Stimulated activated CD4-positive, alpha-beta T cell treated with anti-CD3 and anti-CD28 coated beads, Interleukin-12 subunit alpha, Interleukin-12 subunit beta, amount 100 ng/mL, for 24 hours (primary cell): Measurements from ENCODE around the gene RNF126.
"Not testable (repeated sequence)": the region's sequence is repeated elsewhere in the genome, so short reads cannot be mapped to it uniquely, and the experiment has no call there.

Source experiments
- DNase-seq, 2 experiments: peaks; one replicate each; pipeline ENCODE4 v3.0.0-alpha.2; 2020; ENCODE audit warnings: low read depth in 2 of 2

Gene RNF126

DNA sequence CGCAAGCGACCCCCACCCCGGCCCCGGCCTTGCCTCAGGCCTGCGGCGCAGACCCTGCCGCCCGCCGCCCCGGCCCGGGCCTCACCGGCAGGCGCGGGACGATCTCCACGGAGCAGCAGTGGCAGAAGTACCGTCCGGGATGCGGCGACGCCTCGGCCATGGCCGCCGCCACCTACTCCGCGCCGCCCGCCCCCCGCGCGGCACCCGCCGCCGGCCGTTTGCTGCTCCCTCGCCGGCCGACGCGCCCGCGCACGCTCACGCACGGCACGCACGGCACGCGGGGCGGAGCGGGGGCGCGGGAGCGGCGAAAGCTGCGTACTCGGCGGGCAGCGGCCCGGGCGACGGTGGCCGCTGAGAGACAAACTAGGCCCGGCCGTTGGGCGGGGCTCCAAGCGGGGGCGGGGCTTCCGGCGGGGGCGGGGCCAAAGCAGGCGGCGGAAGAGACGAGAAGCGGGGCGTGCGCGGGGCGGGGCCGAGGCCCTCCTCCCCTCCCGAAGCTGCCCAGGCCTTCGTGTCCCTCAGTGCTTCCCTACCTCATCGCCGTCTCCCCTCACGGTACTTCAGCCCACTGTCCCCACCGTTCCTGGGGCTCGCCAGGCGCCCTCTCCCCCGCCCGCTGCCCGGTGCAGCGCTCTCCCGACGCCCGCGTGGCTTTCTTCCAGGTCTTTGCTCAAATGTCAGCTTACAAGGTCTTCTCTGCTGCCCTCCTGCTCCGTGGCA is at the start of gene RNF126:
RNF126 (minus strand) TSS at position 253 of the 720 bp plus-strand sequence; CDS start at position 160, 93 bp downstream.
- DNase-seq = peak; percentile 95 to 96

DNA sequence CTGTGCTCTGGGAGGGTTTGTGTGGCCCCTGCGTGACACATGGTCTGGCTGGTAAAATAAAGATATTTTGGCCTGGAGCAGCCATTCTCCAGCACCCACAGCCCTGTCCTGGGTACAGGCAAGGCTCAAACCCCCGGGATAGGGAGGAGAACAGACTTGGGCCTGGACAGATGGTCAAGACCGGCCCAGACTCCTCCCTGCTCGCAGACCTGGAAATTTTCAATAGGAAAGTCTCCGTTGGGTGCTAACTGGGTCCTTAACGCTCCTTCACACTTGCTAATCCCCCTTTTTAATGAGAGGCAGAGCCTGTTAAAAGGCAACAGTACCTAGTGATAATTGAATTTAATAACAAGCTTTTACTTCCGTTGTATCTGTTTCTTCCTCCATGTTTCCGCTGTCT is 48.2 kb upstream of the RNF126 start:
- no peak for DNase-seq

DNA sequence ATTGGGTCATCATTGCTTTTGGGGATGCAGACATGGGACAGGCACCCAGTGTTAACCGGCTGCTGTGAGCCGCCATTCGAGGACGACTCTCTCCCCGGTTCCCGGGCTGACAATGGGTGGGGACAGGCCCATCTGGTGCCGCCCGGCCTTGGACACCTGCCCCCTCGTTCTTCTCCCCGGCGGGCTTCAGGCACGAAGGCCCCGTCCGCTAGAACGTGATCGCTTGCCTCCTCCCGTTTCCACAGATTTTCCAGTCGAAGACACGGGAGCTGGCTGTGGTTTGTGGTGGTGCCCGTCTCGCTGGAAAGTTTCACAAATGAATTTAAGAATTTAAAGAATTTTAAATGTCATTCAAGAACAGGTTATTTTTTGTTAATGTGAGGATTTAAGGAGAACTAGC is 47.8 kb upstream of the RNF126 start:
- no peak for DNase-seq

DNA sequence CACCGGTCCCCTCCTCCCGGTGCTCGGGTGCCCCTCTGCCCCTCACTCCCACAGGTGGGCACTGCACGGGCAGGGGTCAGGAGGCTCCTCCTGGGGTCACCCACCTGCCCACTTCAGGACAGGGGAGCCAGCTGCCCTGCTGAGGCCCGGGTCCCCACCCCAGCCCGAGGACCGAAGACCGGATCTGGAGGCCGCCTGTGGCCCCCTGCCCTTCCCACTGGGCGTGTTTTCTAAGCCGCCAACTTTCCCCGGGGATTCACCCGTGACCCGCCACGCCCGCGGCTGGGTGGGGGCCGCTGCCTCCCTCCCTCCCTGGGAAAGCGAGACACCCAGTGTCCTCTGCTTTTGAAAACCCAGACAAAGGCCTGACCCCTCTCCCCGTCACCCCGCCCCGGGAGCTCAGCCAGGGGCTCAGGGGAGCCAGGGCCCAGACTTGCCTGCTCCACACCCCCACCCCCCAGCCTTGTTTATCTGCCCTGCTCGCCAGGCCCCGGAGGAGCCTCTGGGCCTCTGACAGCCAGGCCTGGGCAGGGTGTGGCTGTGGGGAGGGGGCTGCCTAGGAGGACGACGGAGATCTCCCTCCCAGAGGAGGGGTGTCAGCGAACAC is 47.1 kb upstream of the RNF126 start:
- DNase-seq = no peak

DNA sequence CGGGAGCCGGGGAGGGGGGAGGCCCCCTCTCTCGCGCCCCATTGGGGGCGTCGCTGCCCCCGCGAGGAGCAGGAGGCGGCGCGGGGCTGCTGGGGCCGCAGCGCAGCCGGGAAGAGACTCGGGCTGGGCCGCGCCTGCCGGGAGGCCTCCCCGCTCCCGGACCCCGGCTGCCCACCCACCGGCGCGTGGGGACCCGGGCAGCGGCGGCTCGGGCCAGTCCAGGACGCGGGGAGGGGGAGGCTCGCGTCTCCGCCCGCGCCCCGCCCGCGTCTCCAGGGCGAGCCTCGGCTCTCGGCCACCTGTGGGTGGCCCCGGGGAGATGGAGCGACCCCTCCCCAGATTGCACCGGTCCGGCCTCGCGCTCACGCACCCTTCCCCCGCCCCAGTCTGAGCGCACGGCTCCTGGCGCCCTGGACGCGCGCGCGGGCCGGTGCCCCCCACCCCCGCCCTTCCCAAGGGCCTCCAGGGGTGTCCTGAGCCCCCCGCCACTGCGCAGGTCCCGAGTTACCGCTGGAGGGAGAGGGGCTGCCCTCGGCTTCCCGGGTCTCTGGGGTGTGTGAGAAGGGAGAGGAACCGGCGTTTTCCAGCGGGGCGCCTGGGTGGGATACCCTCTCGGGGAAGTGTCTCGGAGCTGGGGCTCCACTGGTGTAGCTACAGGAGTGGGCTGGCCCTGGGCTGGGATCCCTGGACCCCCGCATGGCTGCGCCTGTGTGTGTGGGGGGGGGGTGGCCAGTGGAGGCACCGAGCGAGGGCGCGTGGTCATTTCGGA is 46.4 kb upstream of the RNF126 start:
- no peak for DNase-seq

DNA sequence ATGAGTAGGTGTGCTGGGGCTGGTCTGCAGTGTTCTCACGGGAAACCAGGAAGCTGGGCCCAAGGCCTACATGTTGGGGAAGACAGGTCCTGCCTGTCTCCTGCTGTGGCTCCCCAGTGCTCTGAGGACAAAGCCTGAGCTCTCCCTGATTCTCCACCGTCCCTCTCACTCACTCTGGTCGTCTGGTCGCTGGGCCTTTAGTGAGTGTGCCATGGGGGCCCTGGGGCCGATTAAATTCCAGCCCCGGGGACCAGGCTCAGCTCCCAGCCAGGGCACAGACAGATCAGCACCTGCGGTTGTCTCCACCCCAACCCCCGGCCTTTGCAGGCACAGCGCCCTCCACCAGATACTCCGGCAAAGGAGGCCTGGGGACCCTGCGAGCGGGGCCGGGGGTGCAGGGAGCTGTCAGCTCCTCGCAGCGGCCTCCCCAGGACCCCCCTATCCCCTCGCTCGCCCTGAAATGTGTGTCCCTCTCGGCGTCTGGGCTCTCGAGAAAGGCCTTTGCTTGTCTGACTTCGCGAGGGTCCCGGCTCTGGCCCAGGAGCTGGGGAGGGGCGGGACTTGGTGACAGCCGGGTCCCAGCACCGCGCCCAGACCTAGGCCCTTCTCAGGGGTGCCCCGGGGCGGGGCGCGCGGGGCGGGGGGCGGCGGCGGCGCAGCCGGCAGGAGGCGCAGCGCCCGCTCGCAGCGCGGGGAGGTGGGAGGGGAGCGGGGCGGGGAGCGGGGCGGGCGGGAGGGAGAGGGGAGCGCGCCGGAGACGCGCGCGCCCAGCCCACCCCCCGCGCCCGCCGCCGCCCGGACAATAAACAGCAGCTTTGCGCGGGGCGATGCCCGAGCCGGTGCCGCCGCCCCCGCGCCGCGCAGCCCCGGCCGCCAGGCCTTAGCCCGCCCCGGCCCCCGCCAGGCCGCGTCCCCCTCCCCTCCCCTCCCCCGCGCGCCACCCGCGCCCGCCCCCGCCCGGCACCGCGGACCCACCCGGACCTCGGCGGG is 45.4 kb upstream of the RNF126 start, which contains the start of gene PALM:
PALM (plus strand) TSS at position 782 of the 990 bp plus-strand sequence. CDS start 212 bp downstream, outside the sequence.
- DNase-seq = no peak

DNA sequence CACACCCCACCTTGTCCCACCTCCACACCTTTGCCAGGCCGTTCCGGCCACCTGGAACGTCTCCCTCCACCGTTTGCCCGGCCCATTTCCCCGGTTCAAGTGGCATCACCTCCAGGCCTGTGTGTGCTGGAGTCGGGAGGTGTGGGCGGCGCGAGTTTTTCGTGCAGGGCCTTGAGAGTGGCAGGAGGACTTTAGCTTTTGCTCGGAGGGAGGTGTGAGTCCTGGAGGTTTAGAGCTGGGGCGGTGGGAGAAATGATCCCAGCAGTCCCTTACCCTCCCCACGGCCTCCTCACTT is 41.4 kb upstream of the RNF126 start:
- DNase-seq = no peak

DNA sequence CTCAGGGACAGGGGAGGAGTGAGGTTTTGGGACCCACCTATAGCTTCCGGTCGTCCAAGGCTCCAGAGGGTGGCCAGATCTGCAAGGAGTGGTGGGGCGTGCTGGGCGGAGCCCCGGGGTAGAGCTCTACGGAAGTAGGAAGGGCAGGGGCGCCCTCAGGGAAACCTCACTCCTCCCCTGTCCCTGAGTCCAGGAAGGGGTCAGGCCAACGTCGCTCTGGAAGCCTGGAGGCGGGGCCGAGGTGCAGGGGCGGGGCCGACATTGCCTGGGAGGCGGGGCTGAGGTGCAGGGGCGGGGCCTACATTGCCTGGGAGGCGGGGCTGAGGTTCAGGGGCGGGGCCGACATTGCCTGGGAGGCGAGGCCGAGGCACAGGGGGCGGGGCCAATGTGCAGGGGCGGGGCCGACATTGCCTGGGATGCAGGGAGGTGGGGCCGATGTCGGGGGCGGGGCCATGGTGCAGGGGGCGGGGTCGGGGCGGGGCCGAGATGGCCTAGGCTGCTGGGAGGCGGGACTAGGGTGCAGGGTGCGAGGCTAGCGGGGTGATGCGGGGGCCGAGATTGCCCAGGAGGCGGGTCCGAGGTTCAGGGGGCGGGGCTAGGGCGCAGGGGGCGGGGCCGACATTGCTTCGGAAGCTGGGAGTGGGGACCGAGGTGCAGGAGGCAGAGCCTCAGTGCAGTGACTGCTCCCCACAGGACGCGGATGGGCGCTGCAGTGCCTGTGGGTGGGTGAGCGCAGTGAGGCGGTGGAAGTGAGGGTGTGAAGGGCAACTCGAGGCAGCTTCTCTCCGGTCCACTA is 40.8 kb upstream of the RNF126 start:
- DNase-seq = peak; percentile 25 to 58

DNA sequence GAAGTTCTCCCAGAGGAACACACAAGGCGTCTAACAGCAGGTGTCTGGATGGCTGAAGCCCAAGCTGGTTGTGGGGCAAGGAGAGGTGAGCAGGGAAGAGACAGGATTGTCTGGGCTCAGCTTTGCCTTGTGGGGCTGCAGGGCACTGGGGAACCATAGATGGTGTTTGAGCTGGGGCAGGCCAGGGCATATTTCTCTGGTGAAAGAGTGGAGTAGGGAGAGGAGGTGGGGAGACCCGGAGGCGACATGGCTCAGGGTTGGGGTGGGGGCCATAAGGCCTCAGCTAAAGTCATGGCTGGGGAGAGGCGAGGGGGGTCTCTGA is 40.3 kb upstream of the RNF126 start:
- no peak for DNase-seq

DNA sequence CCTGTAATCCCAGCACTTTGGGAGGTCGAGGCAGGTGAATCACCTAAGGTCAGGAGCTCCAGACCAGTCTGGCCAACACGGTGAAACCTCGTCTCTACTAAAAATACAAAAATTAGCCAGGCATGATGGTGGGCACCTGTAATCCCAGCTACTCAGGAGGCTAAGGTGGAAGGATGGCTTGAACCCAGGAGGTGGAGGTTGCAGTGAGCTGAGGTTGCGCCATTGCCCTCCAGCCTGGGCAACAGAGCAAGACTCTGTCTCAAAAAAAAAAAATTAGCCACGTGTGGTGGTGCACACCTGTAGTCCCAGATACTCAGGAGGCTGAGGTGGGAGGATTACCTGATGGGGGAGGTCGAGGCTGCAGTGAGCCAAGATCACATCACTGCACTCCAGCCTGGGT is 39.8 kb upstream of the RNF126 start:
- DNase-seq = not testable (repeated sequence)

DNA sequence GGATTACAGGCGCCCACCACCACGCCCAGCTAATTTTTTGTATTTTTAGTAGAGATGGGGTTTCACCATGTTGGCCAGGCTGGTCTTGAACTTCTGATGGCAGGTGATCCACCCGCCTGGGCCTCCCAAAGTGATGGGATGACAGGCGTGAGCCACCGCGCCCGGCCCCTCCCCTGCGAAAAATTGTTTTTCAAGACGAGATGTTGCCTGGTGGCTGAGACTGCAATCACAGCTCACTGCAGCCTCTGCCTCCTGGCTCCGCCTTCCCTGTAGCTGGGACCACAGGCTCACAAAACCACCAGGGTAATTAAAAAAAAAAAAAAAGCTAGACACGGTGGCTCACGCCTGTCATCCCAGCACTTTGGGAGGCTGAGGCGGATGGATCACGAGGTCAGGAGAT is 36.9 kb upstream of the RNF126 start:
- not testable (repeated sequence) for DNase-seq

DNA sequence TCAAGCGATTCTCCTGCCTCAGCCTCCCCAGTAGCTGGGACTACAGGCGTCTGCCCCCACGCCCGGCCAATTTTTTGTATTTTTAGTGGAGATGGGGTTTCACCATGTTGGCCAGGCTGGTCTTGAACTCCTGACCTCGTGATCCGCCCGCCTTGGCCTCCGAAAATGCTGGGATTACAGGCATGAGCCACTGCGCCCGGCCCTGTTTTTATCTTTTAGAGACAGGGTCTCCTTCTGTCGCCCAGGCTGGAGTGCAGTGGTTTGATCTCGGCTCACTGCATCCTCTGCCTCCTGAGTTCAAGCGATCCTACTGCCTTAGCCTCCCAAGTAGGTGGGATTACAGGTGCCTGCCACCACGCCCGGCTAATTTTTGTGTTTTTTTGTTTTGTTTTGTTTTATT is 35.5 kb upstream of the RNF126 start:
- not testable (repeated sequence) for DNase-seq

DNA sequence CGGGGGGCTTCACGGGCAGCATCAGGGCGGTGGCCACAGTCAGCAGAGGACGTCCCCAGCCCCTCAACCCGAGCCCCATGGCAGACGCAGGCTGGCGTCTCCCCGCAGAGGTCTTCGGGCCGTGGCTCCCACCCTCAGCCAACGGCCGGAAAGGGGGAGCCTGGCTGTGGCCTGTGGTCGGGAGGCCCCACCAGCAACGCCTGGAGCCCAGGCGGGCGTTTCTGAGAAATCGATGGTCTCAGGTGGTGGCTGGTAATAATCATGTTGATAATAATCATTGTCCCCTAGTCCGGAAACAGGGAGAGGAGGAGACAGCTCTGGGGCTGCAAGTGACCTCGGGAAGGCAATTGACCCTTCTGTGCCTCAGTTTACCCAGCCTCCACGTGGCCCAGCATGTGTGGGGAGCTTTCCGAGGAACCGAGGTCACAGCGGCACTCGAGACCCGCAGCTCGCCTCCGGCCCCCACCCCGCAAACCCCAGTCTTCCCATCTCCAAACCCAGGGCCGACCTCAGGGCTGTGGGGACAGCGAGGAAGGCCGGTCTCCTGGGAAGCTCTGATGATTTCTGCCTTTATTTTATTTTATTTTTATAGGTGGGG is 32.4 kb upstream of the RNF126 start, which contains the start of gene PRSS57:
PRSS57 (minus strand) TSS at position 101 of the 598 bp plus-strand sequence; CDS start at position 79, 22 bp downstream.
- no peak for DNase-seq

DNA sequence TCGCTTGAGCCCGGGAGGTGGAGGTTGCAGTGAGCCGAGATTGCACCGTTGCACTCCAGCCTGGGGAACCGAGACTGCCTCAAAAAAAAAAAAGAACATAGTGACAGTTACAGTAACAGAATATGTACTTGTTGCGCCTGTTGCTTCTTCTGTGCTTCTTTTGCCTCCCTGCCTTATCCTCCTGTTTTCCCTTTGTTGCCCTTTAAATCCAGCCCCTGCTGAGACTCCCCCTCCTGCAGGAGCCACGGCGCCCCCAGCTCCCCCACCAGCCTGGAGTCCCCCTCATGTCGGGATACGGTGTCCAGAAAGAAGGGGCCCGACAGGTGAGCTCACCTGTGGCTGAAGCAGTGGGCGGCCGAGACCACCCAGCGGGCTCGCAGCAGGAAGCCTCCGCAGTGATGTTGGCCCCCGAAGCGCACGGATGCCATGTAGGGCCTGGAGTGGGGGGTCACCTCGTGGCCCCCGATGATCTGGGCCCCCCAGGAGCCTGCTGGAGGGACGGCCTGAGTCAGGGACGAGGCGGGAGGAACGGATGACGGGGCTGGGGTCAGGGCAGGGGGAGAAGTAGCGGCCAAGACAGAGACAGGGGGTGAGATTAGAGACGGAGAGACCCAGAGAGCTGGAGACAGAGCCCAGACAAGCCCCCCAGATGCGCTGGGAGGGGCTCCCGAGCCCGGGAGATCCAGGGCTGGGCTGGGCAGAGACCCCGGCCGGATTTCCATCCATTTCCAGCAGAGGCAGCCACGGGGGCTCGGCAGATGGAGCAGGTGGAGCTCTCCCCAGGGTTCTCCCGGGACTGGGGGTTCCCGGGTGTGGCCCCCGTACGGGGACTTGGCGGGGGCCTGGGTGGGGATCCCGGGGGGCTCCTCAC is 31.7 kb upstream of the RNF126 start:
- DNase-seq = no peak

DNA sequence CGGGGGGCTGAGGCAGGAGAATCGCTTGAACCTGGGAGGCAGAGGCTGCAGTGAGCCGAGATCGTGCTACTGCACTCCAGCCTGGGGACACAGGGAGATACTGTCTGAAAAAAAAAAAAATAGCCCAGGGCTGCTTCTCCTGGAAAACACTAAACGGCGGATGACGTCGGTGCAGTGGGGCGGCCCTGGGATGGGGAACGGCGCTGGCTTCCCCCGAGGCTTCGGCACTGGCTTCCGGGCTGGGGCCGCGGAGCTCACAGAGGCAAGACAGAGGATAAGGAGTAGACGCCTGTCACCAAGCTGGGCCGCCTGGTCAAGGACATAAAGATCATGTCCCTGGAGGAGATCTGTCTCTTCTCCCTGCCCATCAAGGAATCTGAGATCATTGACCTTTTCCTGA is 27.2 kb upstream of the RNF126 start:
- no peak for DNase-seq

DNA sequence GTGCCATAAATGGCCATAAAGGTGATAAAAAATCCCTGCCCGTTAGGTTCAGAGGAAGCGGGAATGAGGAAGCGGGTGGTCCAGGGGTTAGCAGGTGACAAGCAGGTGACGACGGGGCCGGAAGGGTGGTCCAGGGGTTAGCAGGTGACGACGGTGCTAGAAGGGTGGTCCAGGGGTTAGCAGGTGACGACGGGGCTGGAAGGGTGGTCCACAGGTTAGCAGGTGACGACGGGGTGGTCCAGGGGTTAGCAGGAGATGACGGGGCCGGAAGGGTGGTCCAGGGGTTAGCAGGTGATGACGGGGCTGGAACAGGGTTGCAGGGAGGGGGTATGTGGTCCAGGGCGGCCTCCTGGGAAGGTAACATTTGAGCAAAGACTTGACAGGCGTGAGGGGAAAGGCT is 26.0 kb upstream of the RNF126 start:
- DNase-seq = no peak

DNA sequence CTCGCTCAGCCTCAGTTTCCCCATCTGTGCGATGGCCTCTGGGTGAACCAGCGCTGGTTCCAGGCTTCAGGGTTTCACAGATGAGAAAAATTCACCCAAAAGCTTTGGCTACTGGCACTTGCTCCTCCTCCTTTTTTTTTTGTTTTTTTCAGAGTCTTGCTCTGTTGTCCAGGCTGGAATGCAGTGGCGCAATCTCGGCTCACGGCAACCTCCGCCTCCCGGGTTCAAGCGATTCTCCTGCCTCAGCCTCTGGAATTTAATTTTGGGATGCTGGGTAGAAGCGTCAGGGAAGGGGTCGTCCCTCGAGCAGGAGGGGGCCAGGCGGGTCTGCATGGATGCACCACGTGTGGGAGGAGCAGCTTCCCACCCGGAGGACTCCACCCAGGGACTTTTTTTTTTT is 25.2 kb upstream of the RNF126 start:
- DNase-seq = no peak

DNA sequence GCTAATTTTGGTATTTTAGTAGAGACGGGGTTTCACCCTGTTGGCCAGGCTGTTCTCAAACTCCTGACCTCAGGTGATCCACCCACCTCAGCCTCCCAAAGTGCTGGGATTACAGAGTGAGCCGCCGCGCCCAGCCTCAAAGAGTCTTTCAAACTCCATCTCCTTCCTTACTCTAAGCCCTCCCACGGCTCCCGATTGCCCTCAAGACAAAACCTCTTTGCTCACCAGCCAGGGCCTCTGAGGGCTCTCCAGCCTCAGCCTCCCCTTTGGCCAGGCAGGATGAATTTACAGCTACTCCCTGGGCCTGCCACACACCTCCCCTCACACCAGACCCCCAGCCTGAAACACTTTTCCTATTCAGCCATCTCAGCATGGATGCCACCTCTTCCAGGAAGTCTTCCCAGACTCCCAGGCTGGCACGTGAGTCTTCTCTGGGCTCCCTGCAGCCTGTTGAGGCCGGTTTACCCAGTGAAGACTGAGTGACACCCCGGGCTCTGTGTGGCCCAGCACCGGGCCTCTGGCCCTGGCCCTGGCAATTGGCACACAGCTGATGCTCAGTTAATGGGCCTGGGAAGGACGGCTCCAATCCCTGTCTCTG is 24.7 kb upstream of the RNF126 start:
- no peak for DNase-seq
